IPS DF 19.7 (cell line): ENCODE measurements around the gene C6orf120.

Source experiments
- DNase-seq: peaks from one replicate; pipeline ENCODE4 v3.0.0-alpha.2; 2013; ENCODE audit warnings: low read depth, low spot score

C6orf120 gene

DNA sequence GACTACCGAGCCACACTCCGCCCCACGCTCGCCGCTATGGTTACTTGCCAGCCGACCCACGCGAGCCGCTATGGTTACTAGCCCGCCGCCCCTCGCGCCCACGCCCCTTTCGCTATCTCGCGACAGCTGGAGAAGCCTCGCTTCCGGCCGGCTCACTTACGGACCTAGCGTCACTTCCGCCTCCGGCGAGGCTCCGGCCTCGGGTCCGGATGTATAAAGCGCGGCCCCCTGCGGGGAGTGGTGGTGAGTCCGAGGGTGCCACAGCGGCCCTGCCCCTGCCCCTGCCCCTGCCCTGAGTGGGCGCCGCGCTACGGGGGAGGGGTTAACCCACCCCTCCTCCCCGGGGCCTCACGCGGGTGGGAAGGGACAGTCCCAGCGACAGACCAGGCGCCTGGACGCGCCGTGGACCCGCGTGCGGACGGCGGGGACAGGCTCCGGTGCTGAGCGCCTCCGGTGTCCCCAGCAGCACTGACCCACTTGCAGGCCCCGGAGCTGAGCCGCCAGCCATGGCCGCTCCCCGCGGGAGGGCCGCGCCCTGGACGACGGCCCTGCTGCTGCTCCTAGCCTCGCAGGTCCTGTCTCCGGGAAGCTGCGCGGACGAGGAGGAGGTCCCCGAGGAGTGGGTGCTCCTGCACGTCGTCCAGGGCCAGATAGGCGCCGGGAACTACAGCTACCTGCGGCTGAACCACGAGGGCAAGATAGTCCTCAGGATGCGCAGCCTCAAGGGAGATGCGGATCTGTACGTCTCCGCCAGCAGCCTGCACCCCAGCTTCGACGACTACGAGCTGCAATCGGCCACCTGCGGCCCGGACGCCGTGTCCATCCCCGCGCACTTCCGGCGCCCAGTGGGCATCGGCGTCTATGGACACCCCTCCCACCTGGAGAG lies at the start of gene C6orf120, which contains the start of gene WDR27:
C6orf120 (plus strand) TSS at position 173 of the 886 bp plus-strand sequence; CDS start at position 507, 334 bp downstream.
WDR27 (minus strand) TSS at position 76 of the 886 bp plus-strand sequence. CDS start 13,024 bp downstream, outside the sequence.
- DNase-seq, result peak; percentile 89

DNA sequence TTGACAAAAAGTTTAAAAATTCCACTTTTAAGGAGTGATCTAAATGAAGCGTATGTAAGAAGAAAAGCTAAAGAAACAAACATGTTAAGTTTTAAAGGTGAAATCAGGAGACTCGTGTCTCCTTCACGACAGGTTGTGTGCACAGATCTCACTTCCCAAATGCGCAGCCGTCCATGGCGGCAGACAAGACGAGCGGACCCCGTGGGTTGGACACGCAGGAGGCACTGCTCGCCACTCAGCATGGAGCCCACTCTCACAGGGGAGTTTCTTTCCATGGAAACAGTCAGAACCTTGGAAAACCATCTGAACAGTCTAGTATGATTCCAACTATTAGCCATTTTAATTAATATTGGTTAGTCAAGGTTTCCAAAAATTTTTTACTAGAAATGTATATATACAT lies 49.0 kb upstream of the C6orf120 start:
- DNase-seq, result no peak

DNA sequence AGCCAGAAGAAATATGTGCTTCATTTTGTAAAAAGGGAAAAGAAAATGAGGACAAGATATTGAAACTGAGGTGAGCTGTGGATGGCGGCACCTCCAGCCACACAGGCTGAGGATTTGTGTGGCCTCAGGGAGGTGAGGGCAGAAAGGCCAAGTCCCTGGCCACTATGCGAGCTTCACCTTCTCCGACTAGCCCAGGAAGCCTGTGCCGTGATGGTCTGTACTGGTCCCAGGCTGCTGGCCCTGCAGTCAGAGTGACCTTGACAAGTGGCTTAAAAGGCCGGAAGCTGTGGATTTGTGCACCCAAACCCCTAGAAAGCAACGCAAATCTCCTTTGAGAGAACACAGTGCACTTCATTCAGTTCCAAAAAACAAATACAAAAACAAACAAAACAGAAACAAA lies 48.2 kb upstream of the C6orf120 start:
- no peak for DNase-seq

DNA sequence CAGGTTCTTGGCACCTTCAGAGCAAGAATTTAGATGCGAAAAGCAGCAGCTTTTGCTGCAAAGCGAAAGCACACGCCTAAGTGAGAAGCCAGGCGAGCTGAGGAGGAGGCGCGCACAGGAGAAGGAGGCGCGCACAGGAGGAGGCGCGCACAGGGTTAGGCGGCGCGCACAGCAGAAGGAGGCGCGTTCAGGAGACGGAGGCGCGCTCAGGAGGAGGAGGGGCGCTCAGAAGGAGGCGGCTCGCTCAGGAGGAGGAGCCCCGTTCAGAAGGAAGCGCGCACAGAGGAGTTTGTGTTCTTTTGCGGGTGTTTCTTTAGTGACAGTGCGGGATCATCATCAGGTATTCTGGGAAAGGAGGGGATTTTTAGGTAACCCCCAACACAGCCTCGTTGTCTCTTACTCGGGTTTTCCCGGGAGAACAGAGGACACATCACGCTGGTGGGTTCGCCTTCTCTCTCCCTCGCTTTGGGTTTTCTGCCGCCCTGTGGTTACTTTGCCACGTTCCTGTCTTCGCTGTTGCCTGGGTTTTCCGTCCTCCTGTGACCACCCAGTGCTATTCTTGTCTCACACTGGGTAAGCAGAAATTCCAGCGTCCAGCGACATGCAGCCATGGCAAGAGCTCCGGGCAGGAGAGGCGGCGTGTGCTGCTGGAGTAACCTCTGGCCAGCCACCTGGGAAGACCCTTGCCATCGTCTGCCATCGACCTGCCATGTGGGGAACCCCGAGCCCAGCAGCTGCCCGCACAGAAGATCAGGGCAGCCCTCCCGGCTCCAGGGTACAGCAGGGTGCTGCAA lies 47.1 kb upstream of the C6orf120 start:
- DNase-seq, result no peak

DNA sequence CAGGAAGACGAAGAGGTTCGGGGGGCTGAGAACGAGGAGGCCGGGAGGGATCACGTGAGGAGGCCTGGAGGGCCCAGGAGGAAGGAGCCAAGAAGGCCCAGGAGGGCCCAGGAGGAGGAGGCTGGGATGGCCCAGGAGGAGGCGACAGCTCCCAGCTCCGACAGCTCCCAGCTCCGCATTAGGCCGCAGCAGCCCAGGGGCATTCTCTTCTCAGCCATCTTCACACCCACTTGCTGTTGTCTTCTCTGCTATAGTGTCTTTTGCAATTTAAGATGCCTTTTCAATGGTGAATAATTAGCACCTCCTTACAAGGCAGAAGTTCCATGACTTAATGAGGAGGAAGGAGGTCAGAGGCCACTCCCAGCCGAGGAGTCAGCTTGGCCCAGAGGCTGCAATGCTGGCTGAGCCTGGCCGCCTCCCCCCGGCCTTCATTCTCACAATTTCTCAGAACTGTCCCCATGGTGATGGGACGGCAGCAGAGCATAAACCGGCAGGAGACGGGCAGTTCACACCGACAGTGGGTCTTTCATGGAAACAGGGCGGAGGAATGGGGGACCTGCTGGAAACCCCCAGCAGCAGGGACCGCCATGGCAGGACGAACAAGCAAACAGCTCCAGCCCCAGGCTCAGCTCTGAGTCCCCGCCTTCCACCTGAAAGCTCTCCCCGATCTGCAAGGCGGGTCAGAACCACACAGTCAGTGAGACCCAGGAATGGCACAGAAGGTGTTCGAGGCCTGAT lies 45.2 kb upstream of the C6orf120 start:
- no peak for DNase-seq

DNA sequence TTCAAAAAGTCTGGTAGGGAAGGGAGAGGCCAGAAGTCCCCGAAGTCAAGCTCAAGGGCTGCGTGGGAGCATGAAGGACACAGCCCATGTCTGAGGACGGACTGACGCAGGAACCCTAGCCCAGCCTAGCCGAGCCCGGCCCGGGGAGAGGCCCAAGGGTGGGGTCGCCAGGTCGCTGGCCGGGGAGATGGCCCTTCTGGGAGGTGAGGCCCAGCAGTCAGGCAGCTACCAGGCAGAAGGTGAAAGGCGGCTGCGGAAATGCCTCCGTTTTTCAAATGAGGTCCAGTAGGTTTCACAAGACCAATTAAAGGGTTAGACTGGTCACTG lies 44.7 kb upstream of the C6orf120 start:
- DNase-seq, result no peak

DNA sequence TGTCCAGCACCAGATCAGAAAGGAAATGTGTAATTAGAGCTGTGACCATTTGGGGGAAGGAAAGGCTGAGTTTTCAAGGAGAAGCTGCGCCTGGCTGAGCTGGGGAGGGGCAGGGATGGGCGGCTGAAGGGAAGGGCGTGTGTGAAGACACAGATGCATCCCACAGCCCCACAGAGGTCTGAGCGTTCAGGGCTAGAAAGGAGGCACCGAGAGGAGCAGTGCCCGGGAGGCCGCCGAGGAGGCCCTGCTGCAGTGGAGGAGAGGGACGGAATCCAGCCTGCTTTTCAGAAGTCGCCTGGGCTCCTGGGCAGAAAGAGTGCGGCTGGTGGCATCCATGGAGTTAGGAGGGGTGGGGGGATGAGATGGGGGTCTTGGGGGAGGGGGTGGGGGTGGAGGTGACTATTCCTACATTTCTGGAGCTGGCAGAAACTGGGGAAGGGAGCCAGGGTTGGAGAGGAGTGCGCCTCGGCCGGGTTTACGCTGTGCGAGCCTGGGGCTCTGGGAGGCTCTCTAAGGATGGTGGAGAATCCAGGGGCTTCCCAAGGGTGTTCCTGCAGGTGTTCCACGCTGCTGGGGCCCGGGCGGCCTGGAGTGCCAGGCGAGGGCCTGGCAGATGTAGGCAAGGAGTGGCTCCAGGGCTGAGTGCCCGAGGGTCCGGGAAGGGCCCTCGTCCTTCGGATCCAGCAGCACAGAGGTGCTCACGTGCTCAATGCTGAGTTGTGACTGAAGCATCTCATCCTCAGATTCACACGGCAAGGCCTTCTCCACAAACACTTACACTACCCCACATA lies 41.9 kb upstream of the C6orf120 start:
- no peak for DNase-seq

DNA sequence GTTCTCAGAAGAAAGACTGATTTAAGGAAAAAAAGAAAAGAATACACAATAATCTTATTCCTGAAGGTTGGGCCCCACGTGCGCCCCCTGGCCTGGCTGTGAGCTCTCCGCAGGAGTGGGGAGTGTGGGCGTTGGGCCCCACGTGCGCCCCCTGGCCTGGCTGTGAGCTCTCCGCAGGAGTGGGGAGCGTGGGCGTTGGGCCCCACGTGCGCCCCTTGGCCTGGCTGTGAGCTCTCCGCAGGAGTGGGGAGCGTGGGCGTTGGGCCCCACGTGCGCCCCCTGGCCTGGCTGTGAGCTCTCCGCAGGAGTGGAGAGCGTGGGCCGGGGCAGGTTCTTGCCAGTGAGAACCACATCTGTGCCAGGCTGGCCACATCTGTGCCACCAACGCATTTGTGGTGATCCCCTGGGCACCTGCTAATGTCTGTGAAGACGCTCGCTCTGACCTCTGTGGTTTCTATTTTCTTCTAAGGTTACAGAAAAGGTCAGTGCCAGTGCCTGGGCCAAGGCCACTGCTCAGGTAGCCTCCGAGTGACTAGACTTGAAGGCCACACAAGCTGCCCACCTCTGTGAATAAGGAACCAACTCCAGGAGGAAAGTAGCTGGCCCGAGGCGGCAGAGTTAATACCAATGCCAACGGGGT lies 41.1 kb upstream of the C6orf120 start:
- DNase-seq, result no peak

DNA sequence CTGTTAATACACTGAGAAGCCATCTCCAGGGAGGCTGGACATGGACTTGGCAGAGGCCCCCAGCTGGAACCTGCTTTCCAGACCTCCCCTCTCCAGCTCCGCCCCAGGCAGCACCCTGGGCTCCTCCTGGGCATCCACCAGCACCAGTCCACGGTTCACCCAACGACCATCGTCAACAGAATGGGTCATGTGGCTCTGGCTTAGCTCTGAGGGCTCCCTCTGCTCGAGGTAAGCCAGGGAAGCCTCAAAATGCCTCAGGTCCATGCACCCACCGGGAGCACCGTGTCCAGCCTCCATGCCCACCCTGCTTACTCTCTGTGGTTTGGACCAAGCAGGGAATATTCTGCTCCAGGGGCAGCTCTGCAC lies 40.6 kb upstream of the C6orf120 start:
- no peak for DNase-seq

DNA sequence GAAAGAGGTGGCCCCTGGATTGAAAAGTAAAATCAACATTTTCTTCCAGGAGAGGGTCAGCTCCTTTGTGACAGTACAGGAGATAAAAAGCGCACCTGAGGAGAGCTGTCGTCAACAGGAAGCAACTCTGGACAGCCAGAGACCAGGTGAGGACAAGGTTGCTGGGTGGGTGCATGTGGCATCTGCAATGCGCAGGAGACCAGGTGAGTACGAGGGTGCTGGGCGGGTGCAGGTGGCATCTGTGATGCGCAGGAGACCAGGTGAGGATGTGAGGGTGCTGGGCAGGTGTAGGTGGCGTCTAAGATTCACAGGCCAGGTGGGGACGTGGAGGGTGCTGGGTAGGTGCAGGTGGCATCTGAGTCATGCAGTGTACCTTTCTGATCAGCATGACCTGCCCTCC lies 38.5 kb upstream of the C6orf120 start:
- no peak for DNase-seq

DNA sequence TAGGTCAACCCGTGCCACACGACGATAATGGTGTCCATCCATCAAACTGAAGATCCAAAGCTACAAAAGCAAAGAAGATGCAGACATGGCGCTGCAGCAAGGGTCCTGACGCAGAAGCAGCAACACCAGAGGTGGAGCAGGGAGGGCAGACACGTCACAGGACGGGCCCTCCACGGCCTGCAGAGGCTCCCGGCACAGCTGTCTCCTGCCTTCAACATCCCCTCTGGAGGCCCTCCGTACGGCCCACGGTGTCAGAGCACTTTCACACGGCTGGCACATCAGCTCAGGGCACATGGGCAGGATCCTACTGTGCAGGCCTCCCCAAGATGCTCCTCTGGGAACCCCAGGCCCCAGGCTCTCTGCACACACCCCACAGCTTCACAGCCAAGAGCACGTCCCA lies 37.7 kb upstream of the C6orf120 start:
- no peak for DNase-seq

DNA sequence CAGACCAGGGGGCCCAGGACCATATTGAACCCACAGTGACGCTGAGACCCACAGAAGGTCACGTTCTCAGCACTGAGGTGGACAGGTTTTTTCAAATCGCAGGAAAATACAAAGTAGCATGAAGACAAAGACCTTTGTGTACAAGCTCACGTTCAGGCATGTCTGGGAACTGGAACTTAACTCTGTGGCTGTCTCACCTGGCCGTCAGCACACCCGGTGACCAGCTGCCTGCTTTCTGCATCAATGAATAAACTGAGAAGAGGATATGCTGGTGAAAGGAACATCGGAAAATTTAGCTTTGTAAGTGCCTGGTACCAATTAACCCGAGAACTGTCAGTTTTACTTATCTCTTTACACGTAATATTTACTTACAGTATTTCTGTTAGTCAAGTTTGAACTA lies 36.6 kb upstream of the C6orf120 start:
- DNase-seq, result no peak

DNA sequence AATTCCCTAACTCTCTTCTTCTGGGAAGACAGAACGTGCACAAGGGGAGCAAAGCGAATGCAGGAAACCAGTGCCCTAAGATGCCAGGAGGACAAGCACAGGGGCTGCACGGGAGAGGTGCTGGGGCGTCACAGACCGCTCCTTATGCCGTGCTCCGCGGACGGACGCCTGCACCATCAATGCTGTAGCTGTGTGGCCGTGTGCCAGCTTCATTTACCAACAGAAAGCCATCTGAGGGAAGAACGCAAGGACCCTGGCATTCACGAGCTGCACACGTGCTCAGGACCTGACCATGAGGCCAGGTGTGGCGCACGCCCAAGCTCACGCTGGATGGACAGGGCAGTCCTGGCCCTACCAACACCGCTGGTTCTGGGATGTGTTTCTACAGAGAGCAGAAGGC lies 35.5 kb upstream of the C6orf120 start:
- no peak for DNase-seq

DNA sequence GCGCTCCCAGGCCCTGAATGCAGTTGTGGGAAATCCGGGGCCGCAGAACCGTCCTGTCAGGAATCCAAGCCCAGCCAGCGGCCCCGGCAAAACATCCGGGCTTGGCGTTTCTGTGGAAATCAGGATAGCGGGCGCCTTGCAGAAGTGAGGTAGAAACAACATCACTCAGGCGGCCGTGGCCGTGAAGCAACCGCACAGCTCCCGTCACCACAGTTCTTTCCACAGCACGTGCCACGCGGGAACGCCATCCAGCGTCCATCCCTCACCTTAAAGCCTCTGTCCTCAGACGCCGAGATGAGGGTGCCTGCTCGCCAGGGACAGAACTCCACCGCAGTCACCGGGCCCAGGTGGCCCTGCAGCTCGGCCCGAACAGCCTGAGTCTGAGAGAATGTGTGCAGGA lies 34.2 kb upstream of the C6orf120 start:
- DNase-seq, result no peak

DNA sequence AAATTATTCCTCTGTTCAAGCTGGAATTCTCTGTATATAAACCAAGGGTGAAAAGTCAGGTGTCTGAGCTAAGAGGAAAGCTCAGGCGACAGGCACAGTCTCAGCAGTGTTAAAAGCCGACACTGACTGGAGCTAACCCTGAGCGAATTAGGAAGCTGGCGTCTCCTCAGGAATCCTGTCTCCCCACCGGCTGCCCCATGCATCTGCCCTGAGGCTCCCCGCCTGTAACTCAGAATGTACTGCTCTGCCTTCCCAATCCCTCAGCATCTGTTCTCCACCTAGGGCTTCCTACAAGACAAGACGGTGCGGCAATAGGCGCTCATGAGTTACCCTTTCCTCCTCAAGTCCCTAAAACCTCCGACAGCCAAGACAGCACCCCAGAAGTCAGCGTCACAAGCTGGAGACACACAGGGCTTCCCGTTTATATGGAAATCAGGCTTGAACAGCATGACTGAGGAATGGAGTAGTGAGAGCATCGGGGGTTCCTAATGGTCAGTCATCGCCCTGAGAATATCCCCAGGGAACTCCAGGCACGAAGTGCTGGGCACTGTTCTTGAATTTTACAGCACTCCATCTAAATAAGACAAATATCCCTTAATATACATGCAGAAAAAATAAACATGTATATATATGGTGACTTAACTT lies 33.6 kb upstream of the C6orf120 start:
- DNase-seq, result no peak

DNA sequence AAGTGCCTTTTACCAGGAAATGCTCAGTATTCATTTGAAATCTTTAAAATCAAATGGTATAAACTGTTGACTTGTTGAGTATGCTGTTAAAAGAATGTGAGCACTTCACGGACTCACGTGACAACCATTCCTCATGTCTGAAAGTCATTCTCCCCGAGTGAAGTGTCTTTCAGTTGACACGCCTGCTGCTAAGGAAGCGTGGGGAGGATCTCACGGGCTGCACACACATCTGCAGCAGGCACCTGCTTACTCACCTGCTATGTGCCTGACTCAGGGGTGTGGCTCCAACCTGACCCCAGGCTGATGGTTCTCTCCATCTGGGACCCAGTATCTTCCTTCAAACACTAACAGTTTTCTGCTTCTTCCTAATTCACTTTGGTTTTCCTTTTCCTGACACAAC lies 32.8 kb upstream of the C6orf120 start:
- no peak for DNase-seq

DNA sequence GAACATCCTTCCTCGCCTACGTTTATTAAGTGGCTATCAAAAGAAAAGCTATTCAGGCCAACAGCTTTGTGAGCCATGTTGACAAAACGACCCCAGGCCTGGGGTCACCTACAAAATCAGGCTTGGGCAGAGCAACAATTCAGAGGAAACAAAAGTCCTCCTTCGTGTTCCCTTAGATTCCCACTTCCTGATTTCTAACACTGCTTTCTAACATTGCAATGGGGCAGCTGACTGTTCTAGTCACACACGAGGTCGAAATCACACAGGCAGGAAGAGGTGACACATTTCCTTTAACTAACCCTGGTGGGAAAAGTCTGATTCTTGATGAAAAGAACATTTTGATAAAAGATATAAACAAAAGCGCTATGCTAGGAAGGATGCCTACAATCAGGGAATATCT lies 32.0 kb upstream of the C6orf120 start:
- no peak for DNase-seq

DNA sequence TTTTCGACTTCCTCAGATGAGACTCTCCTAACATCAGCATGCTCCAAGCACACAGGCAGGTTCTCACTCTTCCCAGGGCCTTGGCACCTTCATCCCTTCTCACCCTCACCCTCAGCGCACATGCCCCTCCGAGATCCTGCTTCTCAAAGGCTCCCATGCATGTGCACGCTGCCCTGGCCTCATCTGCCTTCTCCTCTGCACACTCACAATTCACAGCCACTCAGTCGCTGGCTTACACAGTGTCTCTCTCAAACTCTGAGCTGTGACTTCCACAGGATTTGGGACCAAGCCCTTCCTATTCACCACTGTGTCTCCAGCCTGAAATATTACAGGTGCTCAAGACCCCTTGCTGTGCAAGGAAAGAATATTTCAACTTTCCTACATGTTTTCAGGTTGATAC lies 30.4 kb upstream of the C6orf120 start:
- DNase-seq, result no peak

DNA sequence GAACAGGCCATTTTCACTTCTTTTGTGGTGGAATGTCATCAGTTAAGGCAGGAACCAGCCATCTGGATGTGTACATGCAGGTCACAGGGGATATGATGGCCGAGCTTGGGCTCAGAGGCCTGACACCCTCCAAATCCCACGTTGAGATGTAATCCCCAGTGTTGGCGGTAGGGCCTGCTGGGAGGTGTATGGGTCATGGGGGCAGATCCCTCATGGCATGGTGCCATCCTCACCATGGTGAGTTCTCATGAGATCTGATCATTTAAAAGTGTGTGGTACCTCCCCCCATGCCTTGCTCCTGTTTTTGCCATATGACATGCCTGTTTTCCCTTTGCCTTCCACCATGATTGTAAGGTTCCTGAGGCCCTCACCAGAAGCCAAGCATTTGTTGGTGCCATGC lies 26.9 kb upstream of the C6orf120 start:
- no peak for DNase-seq

DNA sequence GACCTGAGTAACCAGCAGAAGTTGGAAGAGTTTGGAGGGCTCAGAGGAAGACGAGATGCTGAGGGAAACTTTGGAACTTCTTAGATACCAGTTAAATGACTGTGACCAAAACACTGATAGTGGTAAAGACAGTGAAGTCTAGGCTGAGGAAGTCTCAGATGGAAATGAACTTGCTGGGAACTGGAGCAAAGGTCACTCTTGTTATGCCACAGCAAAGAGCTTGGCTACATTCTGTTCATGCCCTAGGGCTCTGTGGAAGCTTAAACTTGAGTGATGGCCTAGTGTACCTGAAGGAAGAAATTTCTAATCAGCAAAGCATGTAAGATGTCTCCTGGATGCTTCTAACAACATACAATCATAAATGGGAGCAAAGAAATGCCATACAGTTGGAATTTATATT lies 24.8 kb upstream of the C6orf120 start:
- DNase-seq, result no peak
